ENCODE measurements around the gene MYL9. TPM values are rescaled to one million over a fixed set of nuclear protein-coding genes. Genes with fewer than 3 reads are reported as not detected.
"Not testable (repeated sequence)": the region's sequence is repeated elsewhere in the genome, so short reads cannot be mapped to it uniquely, and the experiment has no call there.

The MYL9 gene
- polyA plus RNA-seq, 3 donors: 195 to 247 (median 220) TPM

DNA sequence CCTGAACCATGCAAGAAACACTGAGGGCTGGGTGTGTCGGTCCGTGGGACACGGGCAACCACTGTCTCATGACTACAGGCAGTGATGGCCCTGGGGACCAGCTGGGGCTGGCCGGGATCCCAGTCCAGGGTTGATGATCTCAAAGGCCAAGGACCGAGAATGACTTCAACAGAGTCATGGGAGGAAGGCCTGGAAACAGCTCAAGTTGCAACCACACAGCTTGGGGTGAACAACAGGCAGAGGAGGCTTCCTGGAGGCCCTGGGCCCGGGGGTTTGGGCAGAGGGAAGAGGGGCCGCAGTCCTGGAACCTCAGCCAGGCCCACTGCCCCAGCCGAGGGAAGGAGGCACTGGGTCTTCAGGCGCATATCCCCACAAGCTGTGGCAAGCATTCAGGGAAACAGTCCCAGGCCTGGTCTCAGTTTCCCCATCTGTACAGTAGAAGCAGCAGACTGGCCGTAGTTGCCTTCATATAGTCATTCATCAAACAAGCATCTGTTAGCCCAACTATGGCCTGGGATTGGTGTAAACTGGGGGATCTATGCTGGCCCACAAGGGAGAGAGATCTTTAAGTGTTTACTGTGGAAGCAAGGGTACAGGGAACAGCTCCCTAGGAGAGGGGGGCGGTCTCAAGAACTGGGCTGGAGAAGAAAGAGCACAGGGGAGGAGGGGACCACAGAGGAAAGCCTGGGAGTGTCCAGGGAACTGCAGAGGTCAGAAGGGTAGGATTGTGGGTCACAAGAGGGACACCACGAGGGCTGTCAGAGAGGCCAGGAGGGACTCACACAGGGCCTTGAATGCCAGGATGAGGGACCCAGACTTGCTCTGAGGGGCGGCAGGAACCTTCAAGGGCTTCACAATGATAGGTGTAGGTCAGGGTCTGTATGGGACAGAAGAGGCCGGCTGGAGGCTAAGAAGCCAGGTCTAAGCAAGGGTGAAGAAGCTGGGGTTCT is 2.1 kb downstream of the MYL9 start:
- no peak for DNase-seq (ENCODE audit: extremely low read depth in 1 of 11, low read depth in 9 of 11, low spot score in 4 of 11)

DNA sequence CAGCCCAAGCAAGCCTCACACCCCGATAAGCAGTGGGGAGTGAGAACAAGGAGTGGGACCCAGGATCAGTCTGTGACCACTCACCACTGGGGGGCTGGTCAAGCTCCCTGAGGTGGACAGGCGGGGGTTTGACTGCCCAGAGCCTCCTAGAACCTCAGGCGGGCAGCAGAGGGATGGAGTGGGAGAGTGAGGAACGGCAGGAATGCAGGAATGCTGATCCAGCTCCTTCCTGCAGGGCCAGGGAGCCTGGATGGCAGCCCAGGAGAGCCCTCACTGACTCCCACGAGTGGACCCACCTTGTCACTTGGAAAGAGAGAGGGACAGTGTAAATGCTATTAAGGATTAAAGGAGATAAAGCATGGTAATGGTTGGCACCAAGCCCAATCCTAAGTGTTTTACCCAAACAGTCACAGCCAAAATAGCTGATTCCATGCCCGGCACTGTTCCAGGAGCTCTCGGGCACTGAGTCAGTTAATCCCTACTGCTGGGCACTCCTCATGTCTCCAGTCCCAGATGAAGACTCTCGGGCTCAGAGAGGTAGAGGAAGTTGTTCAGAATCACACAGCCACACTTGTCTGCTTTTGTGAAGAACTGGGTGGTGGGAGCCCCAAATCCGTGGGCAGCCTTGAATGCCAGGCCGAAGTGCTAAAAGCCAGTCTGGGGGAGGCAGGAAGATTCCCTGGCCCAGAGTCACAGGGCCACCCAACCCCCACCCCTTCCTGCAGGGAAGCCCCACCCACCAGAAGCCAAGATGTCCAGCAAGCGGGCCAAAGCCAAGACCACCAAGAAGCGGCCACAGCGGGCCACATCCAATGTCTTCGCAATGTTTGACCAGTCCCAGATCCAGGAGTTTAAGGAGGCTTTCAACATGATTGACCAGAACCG is 3.1 kb downstream of the MYL9 start:
- DNase-seq (ENCODE audit: extremely low read depth in 1 of 11, low read depth in 9 of 11, low spot score in 4 of 11): no peak

DNA sequence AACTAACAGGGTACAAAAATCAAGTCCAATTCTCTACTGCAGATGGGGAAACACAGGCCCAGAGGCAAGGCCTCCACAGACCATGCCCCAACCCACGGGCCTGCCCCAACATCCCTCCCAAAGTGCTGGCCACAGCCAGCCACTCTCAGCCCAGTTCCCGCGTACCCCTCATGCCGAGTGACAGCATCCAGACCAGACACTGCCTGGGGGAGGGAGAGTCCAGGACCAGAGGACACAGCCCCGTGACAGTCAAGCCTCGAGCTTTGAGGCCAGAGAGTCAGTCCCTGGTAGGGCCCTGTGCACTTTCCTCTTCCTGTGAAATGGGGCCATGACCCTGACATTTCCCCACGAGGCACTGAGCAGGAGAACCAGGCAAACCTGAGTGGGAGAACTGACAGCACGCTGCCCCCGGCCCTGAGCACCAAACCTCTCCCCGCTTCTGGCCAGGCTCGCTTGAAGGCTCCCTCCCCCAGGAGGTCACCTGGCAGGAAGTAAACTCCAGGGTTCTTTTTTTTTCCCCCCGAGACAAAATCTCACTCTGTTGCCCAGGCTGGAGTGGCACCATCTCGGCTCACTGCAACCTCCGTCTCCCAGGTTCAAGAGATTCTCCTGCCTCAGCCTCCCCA is 4.9 kb downstream of the MYL9 start:
- DNase-seq (ENCODE audit: extremely low read depth in 1 of 11, low read depth in 9 of 11, low spot score in 4 of 11): no peak

DNA sequence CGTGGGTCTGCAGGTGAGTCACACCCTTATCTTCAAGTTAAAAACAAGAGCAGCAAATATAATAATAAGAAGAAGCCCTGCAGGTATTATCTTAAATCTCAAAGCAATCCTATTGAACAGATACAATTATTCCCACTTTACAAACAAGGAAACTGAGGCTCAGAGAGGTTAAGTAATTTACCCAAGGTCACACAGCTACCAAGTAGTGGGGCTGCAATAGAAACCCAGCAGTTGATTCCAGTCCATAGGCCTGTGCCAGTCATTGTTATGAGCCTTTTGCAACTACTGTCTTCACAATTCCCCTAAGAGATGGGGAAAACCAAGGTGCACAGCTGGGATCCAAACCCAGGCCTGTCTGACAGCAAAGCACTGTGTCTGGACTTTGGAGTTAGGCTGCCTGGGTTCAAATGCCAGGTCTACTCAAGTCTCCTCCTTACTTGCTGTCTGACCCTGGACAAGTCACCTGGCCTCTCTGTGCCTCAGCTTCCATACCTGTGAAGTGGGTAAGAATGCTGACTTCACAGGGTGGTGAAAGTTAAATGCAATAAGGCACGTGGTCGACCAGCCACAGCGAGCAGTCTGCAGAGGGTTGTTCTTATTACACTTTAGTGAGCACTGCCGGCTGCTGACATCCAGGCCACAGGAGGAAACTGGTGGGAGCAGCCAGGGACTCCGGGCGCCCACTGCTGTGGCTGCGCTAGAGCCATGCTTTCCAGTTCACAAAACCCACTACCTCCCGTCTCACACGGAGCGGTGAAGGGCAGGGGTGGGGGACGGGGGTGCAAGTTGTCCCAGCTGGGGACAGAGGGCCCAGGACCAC is 6.1 kb downstream of the MYL9 start:
- no peak for DNase-seq (ENCODE audit: extremely low read depth in 1 of 11, low read depth in 9 of 11, low spot score in 4 of 11)

GRCh38 chr20:36548006-36548315 is 6.6 kb downstream of the MYL9 start:
- no peak for DNase-seq (ENCODE audit: extremely low read depth in 1 of 11, low read depth in 9 of 11, low spot score in 4 of 11)

DNA sequence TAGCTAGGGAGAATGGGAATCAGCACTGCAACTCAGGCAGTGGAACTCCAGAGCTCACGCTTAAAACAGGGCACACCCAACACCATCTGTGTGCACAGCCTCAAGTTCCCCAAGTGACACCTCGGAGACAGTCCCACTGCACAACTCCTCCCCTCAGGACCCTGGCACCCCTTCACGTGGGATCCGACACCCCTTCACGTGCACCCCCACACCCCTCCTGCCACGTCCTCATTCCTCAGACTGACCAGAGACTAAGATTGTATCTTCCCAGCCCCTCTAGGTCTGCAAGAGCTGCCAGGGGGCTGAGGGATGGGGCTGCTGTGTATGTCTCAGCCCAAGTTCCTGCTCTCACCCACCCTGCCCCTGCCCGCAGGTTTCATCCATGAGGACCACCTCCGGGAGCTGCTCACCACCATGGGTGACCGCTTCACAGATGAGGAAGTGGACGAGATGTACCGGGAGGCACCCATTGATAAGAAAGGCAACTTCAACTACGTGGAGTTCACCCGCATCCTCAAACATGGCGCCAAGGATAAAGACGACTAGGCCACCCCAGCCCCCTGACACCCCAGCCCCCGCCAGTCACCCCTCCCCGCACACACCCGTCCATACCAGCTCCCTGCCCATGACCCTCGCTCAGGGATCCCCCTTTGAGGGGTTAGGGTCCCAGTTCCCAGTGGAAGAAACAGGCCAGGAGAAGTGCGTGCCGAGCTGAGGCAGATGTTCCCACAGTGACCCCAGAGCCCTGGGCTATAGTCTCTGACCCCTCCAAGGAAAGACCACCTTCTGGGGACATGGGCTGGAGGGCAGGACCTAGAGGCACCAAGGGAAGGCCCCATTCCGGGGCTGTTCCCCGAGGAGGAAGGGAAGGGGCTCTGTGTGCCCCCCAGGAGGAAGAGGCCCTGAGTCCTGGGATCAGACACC is 7.6 kb downstream of the MYL9 start:
- no peak for DNase-seq (ENCODE audit: extremely low read depth in 1 of 11, low read depth in 9 of 11, low spot score in 4 of 11)

- no peak for DNase-seq (ENCODE audit: extremely low read depth in 1 of 11, low read depth in 9 of 11, low spot score in 4 of 11)
These were observed 8.3 kb downstream of the MYL9 start for GRCh38 chr20:36549628-36549941.

- DNase-seq (ENCODE audit: extremely low read depth in 1 of 11, low read depth in 9 of 11, low spot score in 4 of 11): no peak
These were observed 8.8 kb downstream of the MYL9 start for GRCh38 chr20:36549942-36550789.

DNA sequence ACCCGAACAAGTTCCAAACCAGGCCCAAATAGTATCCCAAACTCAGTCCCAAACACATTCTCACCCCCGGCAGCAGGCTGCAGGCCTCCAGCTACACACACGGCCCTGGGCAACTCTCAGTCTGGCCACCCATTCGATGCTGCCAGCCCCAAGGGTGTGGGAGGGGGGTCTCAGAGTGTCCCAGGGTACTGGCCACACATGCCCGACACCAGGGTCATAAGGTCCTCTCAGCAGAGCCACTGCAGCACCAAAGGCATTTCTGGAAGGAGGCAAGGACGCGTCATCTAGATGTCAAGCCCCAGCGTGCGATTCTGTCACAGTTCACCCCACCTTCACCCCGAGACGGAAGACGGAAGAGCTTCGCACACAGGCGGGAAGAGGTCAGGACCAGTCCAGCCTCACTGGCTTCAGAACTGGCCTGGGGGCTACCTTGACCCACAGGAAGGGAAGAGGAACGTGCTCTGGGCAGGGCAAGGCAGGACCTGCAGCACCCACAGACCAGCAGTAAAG is 9.5 kb downstream of the MYL9 start:
- DNase-seq (ENCODE audit: extremely low read depth in 1 of 11, low read depth in 9 of 11, low spot score in 4 of 11): no peak

DNA sequence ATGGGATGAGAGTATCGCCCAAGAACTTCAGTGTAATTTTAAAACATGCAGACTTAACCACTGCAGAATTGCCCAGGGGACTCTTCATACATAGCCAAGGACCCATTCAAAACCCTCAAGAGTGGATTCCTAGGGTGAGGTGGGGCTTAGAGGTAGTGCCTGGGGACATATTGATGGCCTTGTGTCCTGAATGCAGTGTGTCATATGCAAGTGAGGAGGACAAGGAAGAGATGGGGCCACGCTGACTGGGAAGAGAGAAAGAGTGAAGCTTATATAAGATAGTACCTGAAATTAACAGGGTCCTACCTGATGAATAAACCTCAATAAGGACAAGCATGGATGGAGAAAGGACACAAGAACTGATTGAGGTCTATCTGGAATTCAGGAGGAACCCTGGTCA is 13.9 kb downstream of the MYL9 start:
- DNase-seq (ENCODE audit: extremely low read depth in 1 of 11, low read depth in 9 of 11, low spot score in 4 of 11): no peak

DNA sequence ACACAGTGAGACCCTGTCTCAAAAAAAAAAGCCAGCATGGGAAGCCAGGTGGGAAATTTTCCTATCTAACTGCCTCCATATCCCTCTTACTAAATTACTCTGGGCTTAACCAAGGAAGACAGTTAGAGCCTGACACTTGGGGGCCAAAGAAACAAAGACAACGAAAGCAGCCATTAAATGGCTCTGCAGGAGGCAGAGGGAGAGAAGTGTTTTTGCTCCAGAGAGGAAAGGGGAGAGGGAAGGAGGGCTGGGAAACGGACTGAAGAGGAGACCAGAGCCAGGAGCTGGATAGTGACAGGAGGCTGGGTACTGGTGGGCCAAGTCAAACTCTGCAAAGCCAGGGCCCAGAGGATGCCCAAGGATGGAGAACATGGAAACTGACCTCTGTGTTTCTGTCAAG is 21.4 kb downstream of the MYL9 start:
- DNase-seq (ENCODE audit: extremely low read depth in 1 of 11, low read depth in 9 of 11, low spot score in 4 of 11): no peak

- no peak for DNase-seq (ENCODE audit: extremely low read depth in 1 of 11, low read depth in 9 of 11, low spot score in 4 of 11)
These were observed 22.1 kb downstream of the MYL9 start for GRCh38 chr20:36563374-36563773.

DNA sequence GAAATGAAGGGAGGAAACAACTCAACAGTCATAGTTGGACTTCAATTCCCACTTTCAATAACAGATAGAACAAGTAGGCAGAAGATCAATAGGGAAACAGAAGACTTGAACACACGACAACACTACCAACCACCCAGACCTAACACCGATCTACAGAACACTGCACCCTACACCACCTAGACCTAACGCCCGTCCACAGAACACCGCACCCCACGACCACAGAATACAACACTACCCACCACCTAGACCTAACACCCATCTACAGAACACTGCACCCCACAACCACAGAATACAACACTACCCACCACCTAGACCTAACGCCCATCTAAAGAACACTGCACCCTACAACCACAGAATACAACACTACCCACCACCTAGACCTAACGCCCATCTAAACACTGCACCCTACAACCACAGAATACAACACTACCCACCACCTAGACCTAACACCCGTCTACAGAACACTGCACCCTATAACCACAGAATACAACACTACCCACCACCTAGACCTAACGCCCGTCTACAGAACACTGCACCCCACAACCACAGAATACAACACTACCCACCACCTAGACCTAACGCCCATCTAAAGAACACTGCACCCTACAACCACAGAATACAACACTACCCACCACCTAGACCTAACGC is 22.9 kb downstream of the MYL9 start:
- DNase-seq (ENCODE audit: extremely low read depth in 1 of 11, low read depth in 9 of 11, low spot score in 4 of 11): not testable (repeated sequence)

DNA sequence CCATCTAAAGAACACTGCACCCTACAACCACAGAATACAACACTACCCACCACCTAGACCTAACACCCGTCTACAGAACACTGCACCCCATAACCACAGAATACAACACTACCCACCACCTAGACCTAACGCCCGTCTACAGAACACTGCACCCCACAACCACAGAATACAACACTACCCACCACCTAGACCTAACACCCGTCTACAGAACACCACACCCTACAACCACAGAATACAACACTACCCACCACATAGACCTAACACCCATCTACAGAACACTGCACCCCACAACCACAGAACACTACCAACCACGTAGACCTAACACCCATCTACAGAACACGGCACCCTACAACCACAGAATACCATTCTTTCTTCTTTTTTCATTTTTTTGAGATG is 23.4 kb downstream of the MYL9 start:
- not testable (repeated sequence) for DNase-seq (ENCODE audit: extremely low read depth in 1 of 11, low read depth in 9 of 11, low spot score in 4 of 11)

- no peak for DNase-seq (ENCODE audit: extremely low read depth in 1 of 11, low read depth in 9 of 11, low spot score in 4 of 11)
These were observed 24.2 kb downstream of the MYL9 start for GRCh38 chr20:36565520-36565919.

DNA sequence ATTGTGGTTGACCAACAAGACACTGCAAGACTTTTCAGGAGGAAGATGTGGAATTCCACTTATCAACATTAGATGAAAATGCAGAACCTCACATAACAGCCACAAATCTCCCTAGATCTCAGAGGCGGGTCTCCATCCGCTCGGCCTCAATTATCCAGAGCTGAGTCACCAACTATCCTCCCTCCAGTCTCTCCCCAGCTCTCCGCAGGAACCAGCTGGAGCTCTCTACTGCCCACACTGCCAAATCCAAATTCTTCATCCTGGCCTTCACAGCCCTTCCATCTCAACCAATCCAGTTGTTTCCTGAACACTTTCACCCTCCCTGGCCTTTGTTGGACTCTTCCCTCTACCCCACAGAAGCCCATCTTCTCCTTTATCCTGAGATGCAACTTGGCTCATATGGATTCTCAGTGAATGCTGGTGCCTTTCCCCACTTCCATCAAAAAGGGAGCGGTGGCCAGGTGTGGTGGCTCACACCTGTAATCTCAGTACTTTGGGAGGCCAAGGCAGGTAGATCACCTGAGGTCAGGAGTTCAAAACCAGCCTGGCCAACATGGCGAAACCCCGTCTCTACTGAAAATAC is 28.6 kb downstream of the MYL9 start:
- no peak for DNase-seq (ENCODE audit: extremely low read depth in 1 of 11, low read depth in 9 of 11, low spot score in 4 of 11)
